Nucleus accumbens (tissue), 56 donors: ENCODE results near the gene C1orf210.

Experiments
- DNase-seq, 56 donors: peaks; one replicate each; lab custom pipeline; 2025; lab: John Stamatoyannopoulos, UW

The C1orf210 gene

GRCh38 chr1:43275826-43276620 lies 9.4 kb downstream of the C1orf210 start:
- DNase-seq = no peak

DNA sequence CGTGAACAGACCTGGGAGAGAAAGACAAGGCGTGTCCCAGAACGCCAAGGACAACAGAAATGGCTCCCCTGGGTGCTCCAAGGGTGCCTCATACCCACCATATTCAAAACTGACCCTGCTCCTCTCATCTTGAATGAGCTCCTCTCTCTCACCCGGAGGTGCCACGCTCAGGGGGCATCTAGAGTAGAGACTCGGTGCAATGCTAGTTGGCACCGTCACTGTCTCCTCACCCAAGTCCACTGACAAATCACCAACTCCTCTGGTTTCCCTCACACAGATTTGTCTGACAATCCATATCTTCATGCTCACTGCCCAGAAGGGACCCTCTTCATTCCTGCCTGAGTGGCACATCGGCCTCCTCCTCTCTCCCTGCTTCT lies 10.6 kb downstream of the C1orf210 start:
- DNase-seq = no peak

DNA sequence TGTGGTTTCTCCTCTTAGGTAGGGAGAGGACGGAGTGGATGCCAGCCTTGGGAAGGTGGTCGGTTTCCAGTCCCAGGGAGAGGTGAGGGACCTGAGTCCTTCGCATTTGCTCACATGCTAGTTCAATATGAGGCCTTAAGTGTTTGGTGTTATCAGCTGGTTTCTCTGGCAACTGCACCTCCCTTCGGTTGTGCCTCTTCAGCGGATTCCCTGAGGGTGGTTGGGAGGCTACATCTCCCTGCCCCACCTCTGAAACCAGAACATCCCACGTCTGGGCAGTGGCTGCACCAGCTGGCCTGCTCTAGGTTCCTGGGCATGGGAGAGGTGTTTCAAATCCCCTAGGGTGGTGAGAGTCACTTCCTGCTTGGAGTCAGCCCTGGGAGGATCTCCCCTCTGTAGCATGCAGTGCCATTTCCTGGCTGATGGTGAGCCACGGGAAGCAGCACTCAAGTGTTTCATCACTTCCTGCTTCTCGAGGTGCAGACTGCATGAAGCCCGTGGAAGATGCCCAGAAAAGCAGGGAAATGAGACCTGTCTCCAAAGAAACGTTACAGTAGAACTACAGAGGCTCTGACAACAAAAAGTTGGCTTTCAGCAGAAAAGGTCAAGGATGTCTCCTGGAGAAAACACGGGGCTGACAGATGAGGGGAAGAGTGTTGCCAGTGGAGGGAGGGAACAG lies 11.1 kb downstream of the C1orf210 start:
- no peak for DNase-seq

GRCh38 chr1:43273708-43274107 lies 11.7 kb downstream of the C1orf210 start:
- no peak for DNase-seq

- DNase-seq = no peak
These were observed 12.5 kb downstream of the C1orf210 start for GRCh38 chr1:43272576-43273571.

DNA sequence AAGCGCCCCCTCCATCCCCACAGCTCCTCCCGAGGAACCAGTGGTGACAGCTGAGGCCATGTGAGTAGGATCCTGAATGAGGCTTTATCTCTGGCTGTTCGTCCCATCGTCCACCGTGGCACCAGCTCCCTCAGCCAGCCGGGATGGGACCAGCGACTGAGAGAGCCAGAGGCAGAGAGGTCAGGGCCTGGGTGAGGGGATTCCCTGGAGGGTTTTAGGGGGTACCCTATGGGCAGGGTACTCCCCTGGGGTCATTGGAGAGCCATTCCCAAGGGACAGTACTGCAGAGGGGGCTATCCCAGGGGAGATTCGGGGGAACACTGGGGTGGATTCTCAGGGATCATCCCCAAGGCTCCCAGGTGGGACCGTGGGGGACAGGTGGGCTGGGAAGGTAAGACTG lies 13.2 kb downstream of the C1orf210 start:
- DNase-seq = peak in 49 of 56 donors; percentile 20 to 84 (median 63)

- peak in 2 of 56 donors; percentile 45 to 54 for DNase-seq
These were observed 13.9 kb downstream of the C1orf210 start for GRCh38 chr1:43271186-43272118.

- peak in 1 of 56 donors; percentile 22 for DNase-seq
These were observed 14.8 kb downstream of the C1orf210 start for GRCh38 chr1:43270421-43271095.

DNA sequence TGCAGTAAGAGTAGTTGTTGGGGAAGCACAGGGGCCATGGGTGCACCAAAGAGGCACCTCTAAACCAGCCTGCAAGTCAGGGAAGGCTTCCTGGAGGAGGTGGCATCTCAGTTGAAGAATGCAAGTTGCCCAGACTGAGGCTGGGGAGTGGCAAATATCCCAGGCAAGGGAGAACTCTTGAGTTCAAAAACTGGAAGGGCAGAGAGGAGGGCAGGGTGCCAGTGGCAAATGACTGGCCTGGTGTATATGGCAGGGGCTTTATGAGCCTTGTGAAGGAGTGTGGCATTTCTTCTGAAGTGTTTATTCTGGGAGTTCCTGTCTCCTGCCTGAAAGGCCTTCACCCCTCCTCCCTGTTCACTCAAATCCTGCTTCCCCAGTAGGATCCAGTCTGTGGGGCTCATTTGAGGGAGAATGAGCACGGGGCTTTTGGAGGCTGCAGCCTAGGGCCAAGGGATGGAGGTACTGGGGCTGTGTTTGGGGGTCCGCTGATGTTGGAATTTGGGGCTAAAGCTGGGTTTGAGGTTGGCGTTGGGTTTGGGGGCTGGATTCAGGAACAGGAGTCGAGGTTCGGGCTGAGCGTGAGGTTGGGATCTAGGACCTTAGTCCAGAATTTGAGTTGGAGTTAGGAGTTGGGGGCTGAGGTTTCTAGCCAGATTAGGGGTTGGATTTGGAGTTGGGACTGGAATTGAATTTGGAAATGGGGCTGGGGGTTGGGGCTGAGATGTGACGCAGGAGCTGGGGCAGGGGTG lies 15.6 kb downstream of the C1orf210 start, which contains the start of gene TMEM125:
TSS of gene TMEM125 (plus strand) at position 357 of the 749 bp plus-strand sequence. CDS start 2,740 bp downstream, outside the sequence.
- no peak for DNase-seq

DNA sequence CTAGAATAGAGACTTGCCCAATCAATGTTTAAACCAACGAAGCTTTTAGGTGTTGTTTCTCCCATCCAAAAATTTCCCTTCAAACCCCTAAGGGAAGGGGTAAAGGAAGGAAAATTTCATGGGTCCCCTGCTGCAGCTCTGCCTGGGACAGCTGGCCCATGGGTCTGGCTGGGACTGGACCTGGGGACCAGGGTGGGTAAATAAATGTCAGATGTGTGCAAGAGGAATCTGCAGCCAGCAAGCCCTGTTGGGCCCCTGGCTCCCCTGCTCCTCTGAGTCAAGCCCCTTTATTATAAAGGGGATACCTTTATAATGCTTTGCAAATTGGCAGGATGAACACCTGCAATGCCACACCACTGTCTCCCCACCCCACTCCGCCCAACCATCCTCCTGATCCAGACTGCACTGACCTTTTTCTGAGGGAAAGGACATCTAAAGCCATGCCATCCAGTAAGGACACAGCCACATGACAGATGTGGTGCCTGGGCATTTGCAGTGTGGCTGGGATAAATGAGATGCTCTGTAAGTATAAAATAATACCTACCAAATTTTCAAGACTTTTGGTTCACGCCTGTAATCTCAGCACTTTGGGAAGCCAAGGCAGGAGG lies 17.5 kb downstream of the C1orf210 start:
- no peak for DNase-seq

GRCh38 chr1:43267291-43267805 lies 18.0 kb downstream of the C1orf210 start:
- DNase-seq = no peak

DNA sequence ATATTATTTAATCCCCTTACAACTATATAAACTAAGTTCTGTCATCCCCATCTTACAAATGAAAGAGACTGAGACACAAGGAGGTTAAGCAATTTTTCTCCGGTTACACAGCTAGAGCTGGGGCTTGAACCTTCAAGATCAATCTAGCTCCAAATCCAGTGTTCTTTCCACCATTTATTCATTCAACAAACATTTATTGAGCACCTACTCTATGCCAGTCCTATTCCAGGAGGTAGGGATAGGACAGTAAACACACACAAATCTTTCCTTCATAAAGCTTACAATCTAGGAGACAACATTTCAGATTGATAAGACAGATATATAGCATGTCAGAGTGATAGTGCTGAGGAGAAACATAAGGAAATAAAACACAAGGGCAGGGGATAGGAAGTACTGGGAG lies 18.5 kb downstream of the C1orf210 start:
- no peak for DNase-seq

- DNase-seq = no peak
These were observed 19.9 kb downstream of the C1orf210 start for GRCh38 chr1:43265431-43265830.

- DNase-seq = no peak
These were observed 27.0 kb downstream of the C1orf210 start for GRCh38 chr1:43258370-43258769.

DNA sequence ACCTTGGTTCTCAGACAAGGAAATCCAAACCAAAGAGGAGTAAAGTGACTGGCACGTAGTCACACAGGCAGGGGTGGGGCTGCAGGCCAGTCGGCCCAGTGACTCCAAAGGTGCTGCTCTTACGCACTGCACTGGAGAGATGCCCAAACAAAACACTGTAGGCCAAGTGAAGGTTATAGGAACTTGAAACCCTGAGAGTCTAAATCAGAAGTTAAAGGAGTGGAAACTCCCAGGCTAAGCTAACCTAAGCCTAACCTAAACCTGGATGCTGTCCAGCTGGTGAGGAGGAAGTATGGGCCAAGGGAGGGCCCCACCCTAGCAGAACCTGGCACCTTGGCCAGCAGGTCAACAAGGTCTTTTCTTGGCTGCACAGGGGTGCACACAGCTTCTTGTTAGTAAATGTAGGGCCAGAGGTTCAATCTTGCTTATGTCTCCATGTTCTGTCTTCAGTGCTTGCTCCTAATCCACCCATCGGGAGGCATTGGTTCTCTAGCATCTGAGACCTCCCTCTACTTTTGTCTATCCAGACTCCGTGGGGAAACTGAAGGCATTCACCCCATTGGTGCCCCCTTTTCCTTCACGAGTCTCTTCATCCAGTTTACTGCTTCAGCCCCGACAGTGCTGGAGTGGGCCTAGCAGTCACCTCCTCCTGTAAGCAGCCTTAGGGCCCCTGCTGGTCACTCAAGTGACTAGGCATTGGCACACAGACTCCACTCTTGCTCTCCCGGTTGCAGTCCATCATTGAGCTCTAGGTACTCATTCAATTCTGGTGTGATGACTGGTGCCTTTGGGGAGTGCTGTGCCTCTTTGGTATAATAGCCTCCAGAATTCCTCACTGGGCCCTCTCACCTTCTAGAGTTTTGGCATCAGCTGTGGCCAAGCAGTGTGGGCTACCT lies 28.5 kb downstream of the C1orf210 start:
- DNase-seq = no peak

GRCh38 chr1:43255438-43256210 lies 29.8 kb downstream of the C1orf210 start:
- peak in 1 of 56 donors; percentile 10 for DNase-seq
